Glutamatergic neuron (in vitro differentiated cells): Measurements from ENCODE around the gene POLR3K. TPM values are rescaled to one million over a fixed set of nuclear protein-coding genes. Genes with fewer than 3 reads are reported as not detected.

Experiments used
- DNase-seq: peaks from one replicate; pipeline ENCODE4 v3.0.0; 2022
- H3K27ac Mint-ChIP-seq: one replicate; pipeline ENCODE4 v1.8.0; 2020; ENCODE audit warnings: mild to moderate bottlenecking, mixed read lengths, inconsistent platforms; ENCODE audit not compliant: unreplicated experiment
- H3K27me3 Mint-ChIP-seq: one replicate; pipeline ENCODE4 v1.8.0; 2020; ENCODE audit warnings: mild to moderate bottlenecking, moderate library complexity, mixed read lengths, inconsistent platforms; ENCODE audit not compliant: unreplicated experiment
- H3K36me3 Mint-ChIP-seq: one replicate; pipeline ENCODE4 v1.8.0; 2020; ENCODE audit warnings: mild to moderate bottlenecking, mixed read lengths, inconsistent platforms; ENCODE audit not compliant: unreplicated experiment
- H3K4me1 Mint-ChIP-seq: one replicate; pipeline ENCODE4 v1.8.0; 2020; ENCODE audit warnings: mild to moderate bottlenecking, low read depth, mixed read lengths, inconsistent platforms; ENCODE audit not compliant: unreplicated experiment
- H3K4me3 Mint-ChIP-seq: one replicate; pipeline ENCODE4 v1.8.0; 2020; ENCODE audit warnings: mild to moderate bottlenecking, mixed read lengths, inconsistent platforms; ENCODE audit not compliant: unreplicated experiment
- H3K9me3 Mint-ChIP-seq: one replicate; pipeline ENCODE4 v1.8.0; 2020; ENCODE audit warnings: mild to moderate bottlenecking, moderate library complexity, mixed read lengths, inconsistent platforms; ENCODE audit not compliant: unreplicated experiment
- CTCF ChIP-seq: fragments of 200-600 bp; sonication (generic); IDR thresholded peaks from one replicate; pipeline ENCODE4 v1.5.0; 2021; ENCODE audit not compliant: partially characterized antibody, unreplicated experiment
- total RNA-seq: library from RNA; stranded (reverse); fragmentation: NEBNext Ultra II Directional; extraction: Animal tissue kit (Norgen Biotek cat#: 25700); gene quantifications from one replicate; pipeline ENCODE4 v1.2.1, GENCODE V29; 2021; ENCODE audit not compliant: unreplicated experiment

Gene POLR3K
- total RNA-seq, 1 donor from 2014 or later, result 10.2 TPM

- Mint-ChIP-seq H3K27ac (peak overlapping the region; percentile 43), H3K27me3 (peaks cover 7% of the 10 kb centered on the region), H3K36me3 (no peaks in the 10 kb centered on the region), H3K4me1 (peaks cover 2% of the 10 kb centered on the region), H3K4me3 (peak overlapping the region; percentile 94), H3K9me3 (peaks cover 2% of the 10 kb centered on the region)
- no peak for DNase-seq
- no peak for TF ChIP-seq CTCF
These were observed 25.2 kb upstream of the POLR3K start for GRCh38 chr16:78444-79150.

- Mint-ChIP-seq H3K36me3 (no peaks in the 10 kb centered on the region), H3K27ac (peak within 1 kb of the TSS; percentile 43), H3K4me3 (peak within 1 kb of the TSS; percentile 94)
These were observed 24.5 kb upstream of the POLR3K start, which contains the start of gene MPG for GRCh38 chr16:77807-78443. MPG (plus strand) TSS chr16:78225; CDS start chr16:78310, 85 bp downstream.

GRCh38 chr16:77273-77806 lies 23.9 kb upstream of the POLR3K start:
- TF ChIP-seq CTCF, result no peak
- Mint-ChIP-seq H3K27me3 (peaks cover 5% of the 10 kb centered on the region), H3K27ac (no peak overlapping the region), H3K9me3 (no peaks in the 10 kb centered on the region), H3K36me3 (no peaks in the 10 kb centered on the region), H3K4me3 (peak overlapping the region; percentile 61), H3K4me1 (peaks cover 5% of the 10 kb centered on the region)
- DNase-seq, result peak; percentile 65

More at GRCh38 chr16:77807-78443, 24.5 kb upstream of the POLR3K start, which contains the start of gene MPG:
- Mint-ChIP-seq H3K9me3 (peaks cover 2% of the 10 kb centered on the region), H3K27me3 (peaks cover 7% of the 10 kb centered on the region), H3K4me1 (peaks cover 4% of the 10 kb centered on the region)
- peak; percentile 82 for DNase-seq
- no peak for TF ChIP-seq CTCF

GRCh38 chr16:76535-77272 lies 23.3 kb upstream of the POLR3K start:
- H3K4me1 Mint-ChIP-seq, result peaks cover 5% of the 10 kb centered on the region
- H3K4me3 Mint-ChIP-seq, result no peak overlapping the region
- DNase-seq, result no peak
- no peaks in the 10 kb centered on the region for H3K36me3 Mint-ChIP-seq
- no peak overlapping the region for H3K27ac Mint-ChIP-seq
- H3K9me3 Mint-ChIP-seq, result no peaks in the 10 kb centered on the region
- peaks cover 5% of the 10 kb centered on the region for H3K27me3 Mint-ChIP-seq
- TF ChIP-seq CTCF, result no peak
